Breast epithelium (tissue), 4 donors: ENCODE data around the gene DRAP1. TPM values are rescaled to one million over a fixed set of nuclear protein-coding genes. Genes with fewer than 3 reads are reported as not detected.

Source experiments
- DNase-seq, 2 donors: peaks; one replicate each; pipeline ENCODE4 v3.0.0-alpha.2; 2019; ENCODE audit warnings: low spot score in 2 of 2
- H3K27ac ChIP-seq, 2 donors: fragments of 200-600 bp; sonication (generic) in 1 of 2; one replicate each; pipeline ENCODE4 v1.5.1; 2016 to 2019; ENCODE audit warnings: mild to moderate bottlenecking in 1 of 2
- H3K27me3 ChIP-seq, 2 donors: fragments of 200-600 bp; sonication (generic) in 1 of 2; one replicate each; pipeline versions ENCODE4 v1.5.1 to v1.6.0; 2017 to 2019; ENCODE audit warnings: control low read depth in 1 of 2, mild to moderate bottlenecking in 1 of 2
- H3K36me3 ChIP-seq: fragments of 200-600 bp; one replicate; pipeline ENCODE4 v1.5.1; 2019
- H3K4me1 ChIP-seq, 2 donors: fragments of 200-600 bp; sonication (generic); one replicate each; pipeline ENCODE4 v1.5.1; 2016 to 2019; ENCODE audit warnings: control low read depth in 1 of 2
- H3K4me3 ChIP-seq, 3 donors: fragments of 200-600 bp; sonication (generic); 1 replicate in 2 of 3; 2 replicates in 1 of 3; pipeline ENCODE4 v1.5.1; 2016 to 2019; ENCODE audit warnings: mild to moderate bottlenecking in 3 of 3, moderate library complexity in 2 of 3
- H3K9me3 ChIP-seq, 2 donors: fragments of 200-600 bp; sonication (generic) in 1 of 2; one replicate each; pipeline ENCODE4 v1.5.1; 2016 to 2019; ENCODE audit warnings: control low read depth in 1 of 2
- POLR2A ChIP-seq: fragments of 450-650 bp; IDR thresholded peaks from one replicate; pipeline ENCODE4 v1.6.1; 2016; ENCODE audit warnings: antibody characterized with exemption, mild to moderate bottlenecking, moderate library complexity
- POLR2AphosphoS5 ChIP-seq, 3 donors: sonication (generic); formaldehyde crosslinking; IDR thresholded peaks; one replicate each; pipeline ENCODE4 v1.6.1; 2017; ENCODE audit warnings: antibody characterized with exemption in 3 of 3
- intact Hi-C: fragments of 100-400 bp; cut with DNase I; formaldehyde crosslinking; loops from one replicate; pipeline ENCODE4 v1.15.1; 2023; ENCODE audit warnings: low total_unique reads
- total RNA-seq, 3 donors: library from RNA; depleted of rRNA; stranded (reverse); fragments of >200 nt; gene quantifications; one replicate each; pipeline ENCODE4 v1.1.0, GENCODE V29; 2016
- TF ChIP-seq, protein P1 (sequence below), 3 donors: fragments of 450-650 bp; IDR thresholded peaks; one replicate each; pipeline ENCODE4 v1.5.1; 2016 to 2017; ENCODE audit warnings: antibody characterized with exemption in 3 of 3, mild to moderate bottlenecking in 3 of 3, moderate library complexity in 3 of 3

Gene DRAP1
- total RNA-seq, 3 donors from 2014 or later = 50.1 to 64.5 (median 51.5) TPM

GRCh38 chr11:65885231-65885630, 34.0 kb upstream of the DRAP1 start:
- intact Hi-C loops = loop anchor here (10.0 kb wide), 1 partner anchor 80 kb away; the partner anchor contains the start of gene SART1

GRCh38 chr11:65885808-65886536, 33.3 kb upstream of the DRAP1 start:
- intact Hi-C loops = loop anchor here (10.0 kb wide), 1 partner anchor 79 kb away; the partner anchor contains the start of gene SART1
- H3K9me3 ChIP-seq = no peaks in the 10 kb centered on the region
- H3K27ac ChIP-seq = no peak overlapping the region
- peaks cover 10 to 12% of the 10 kb centered on the region in 2 donors for H3K4me1 ChIP-seq
- TF ChIP-seq POLR2AphosphoS5 (IDR thresholded peaks at IDR 0.05) (no peak), POLR2A (no peak)
- TF ChIP-seq, protein P1, sequence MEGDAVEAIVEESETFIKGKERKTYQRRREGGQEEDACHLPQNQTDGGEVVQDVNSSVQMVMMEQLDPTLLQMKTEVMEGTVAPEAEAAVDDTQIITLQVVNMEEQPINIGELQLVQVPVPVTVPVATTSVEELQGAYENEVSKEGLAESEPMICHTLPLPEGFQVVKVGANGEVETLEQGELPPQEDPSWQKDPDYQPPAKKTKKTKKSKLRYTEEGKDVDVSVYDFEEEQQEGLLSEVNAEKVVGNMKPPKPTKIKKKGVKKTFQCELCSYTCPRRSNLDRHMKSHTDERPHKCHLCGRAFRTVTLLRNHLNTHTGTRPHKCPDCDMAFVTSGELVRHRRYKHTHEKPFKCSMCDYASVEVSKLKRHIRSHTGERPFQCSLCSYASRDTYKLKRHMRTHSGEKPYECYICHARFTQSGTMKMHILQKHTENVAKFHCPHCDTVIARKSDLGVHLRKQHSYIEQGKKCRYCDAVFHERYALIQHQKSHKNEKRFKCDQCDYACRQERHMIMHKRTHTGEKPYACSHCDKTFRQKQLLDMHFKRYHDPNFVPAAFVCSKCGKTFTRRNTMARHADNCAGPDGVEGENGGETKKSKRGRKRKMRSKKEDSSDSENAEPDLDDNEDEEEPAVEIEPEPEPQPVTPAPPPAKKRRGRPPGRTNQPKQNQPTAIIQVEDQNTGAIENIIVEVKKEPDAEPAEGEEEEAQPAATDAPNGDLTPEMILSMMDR (IDR thresholded peaks at IDR 0.05) = no peak
- H3K27me3 ChIP-seq = no peaks in the 10 kb centered on the region
- H3K36me3 ChIP-seq = no peaks in the 10 kb centered on the region
- no peak overlapping the region for H3K4me3 ChIP-seq
- DNase-seq = no peak

More at GRCh38 chr11:65885231-65885630, 34.0 kb upstream of the DRAP1 start:
- H3K4me1 ChIP-seq = peaks cover 9 to 12% of the 10 kb centered on the region in 2 donors
- H3K27me3 ChIP-seq = no peaks in the 10 kb centered on the region
- TF ChIP-seq, protein P1 (IDR thresholded peaks at IDR 0.05) = no peak
- TF ChIP-seq POLR2A (no peak), POLR2AphosphoS5 (IDR thresholded peaks at IDR 0.05) (no peak)
- H3K27ac ChIP-seq = no peak overlapping the region
- DNase-seq = no peak
- no peaks in the 10 kb centered on the region for H3K9me3 ChIP-seq
- H3K36me3 ChIP-seq = no peaks in the 10 kb centered on the region
- H3K4me3 ChIP-seq = no peak overlapping the region

GRCh38 chr11:65886826-65887722, 32.2 kb upstream of the DRAP1 start:
- DNase-seq = no peak
- no peaks in the 10 kb centered on the region for H3K9me3 ChIP-seq
- intact Hi-C loops = loop anchor here (10.0 kb wide), 1 partner anchor 78 kb away; the partner anchor contains the start of gene SART1
- TF ChIP-seq POLR2AphosphoS5 (IDR thresholded peaks at IDR 0.05) = no peak
- no peak for TF ChIP-seq POLR2A
- TF ChIP-seq, protein P1 (IDR thresholded peaks at IDR 0.05) = no peak
- peak overlapping the region; percentile 66 to 92 (median 81) for H3K4me3 ChIP-seq
- H3K36me3 ChIP-seq = no peaks in the 10 kb centered on the region
- H3K27me3 ChIP-seq = no peaks in the 10 kb centered on the region
- peaks cover 16 to 20% of the 10 kb centered on the region in 2 donors for H3K4me1 ChIP-seq
- peak overlapping the region; percentile 94 to 99 for H3K27ac ChIP-seq

GRCh38 chr11:65887723-65888162, 31.5 kb upstream of the DRAP1 start:
- Histone ChIP-seq H3K9me3 (no peaks in the 10 kb centered on the region), H3K4me3 (peak overlapping the region; percentile 66 to 92 (median 81)), H3K36me3 (no peaks in the 10 kb centered on the region), H3K27me3 (no peaks in the 10 kb centered on the region), H3K4me1 (peaks cover 16 to 23% of the 10 kb centered on the region in 2 donors), H3K27ac (peak overlapping the region; percentile 94 to 99)
- TF ChIP-seq, protein P1 (IDR thresholded peaks at IDR 0.05) = no peak
- intact Hi-C loops = loop anchor here (10.0 kb wide), 1 partner anchor 77 kb away; the partner anchor contains the start of gene SART1
- DNase-seq = no peak
